Measurements from ENCODE around the gene RASGRF1. TPM values are rescaled to one million over a fixed set of nuclear protein-coding genes. Genes with fewer than 3 reads are reported as not detected.
A peak's percentile ranks its signal among the peaks of the same experiment; 100 is the strongest.
"Not testable (repeated sequence)": the region's sequence is repeated elsewhere in the genome, so short reads cannot be mapped to it uniquely, and the experiment has no call there.

RASGRF1 gene
- total RNA-seq, 2 donors from 2014 or later: 0.09 to 1.1 TPM

- Histone ChIP-seq H3K4me3 (no peak overlapping the region), H3K36me3 (no peaks in the 10 kb centered on the region), H3K27ac (peak overlapping the region; percentile 82 to 83), H3K9me3 (no peaks in the 10 kb centered on the region), H3K27me3 (replicated peaks; ENCODE audit: insufficient read depth) (no peaks in the 10 kb centered on the region), H3K4me1 (replicated peaks) (peaks cover 41% of the 10 kb centered on the region)
- WGBS: 26% methylated on average over 11 of the region's 11 CpGs
- TF ChIP-seq POLR2A (IDR thresholded peaks at IDR 0.05): peak; percentile 23
- TF ChIP-seq CTCF (IDR thresholded peaks at IDR 0.05): peak in 1 of 4 experiments; percentile 2
- peak; percentile 91 for TF ChIP-seq POLR2AphosphoS5 (IDR thresholded peaks at IDR 0.05)
- intact Hi-C loops (cut with DNase I): no loop called here
- DNase-seq (ENCODE audit: low spot score): peak; percentile 95
Observed at GRCh38 chr15:78930577-78931388, 159.8 kb downstream of the RASGRF1 start.

DNA sequence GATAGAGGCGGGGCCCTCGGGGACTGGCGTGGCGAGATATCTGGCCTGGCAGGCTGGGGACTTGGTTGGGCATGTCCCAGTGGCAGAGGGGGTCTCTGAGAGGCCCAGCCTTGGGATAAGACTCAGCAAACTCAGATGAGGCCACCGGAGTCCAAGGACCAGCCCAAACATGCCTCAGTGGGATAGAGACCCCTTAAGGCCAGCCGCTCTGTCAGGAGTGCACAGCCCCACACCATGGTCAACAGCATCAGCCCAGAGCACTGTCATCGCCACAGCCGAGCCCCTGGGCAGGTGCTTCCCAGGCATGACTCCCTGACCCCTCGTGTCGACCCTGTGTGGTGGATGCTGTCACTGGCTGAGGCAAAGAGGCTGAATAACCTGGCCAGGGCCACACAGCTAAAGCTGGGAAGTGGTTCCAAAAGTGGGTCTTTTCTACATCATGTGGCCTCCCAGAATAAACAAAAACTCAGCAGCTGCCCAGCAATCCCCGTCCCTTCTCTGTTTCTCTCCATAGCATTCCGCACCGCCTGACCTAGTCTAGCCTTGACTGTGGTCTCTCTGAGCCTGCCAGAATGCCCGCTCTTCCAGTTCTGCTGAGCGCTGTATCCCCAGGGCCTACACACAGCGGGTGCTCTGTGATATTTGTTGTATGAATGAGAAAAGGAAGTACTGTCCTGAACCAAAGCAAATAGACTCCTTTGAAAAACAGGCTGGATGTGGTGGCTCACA lies 160.9 kb downstream of the RASGRF1 start:
- intact Hi-C loops (cut with DNase I): no loop called here
- Histone ChIP-seq H3K27me3 (replicated peaks; ENCODE audit: insufficient read depth) (no peaks in the 10 kb centered on the region), H3K4me1 (replicated peaks) (peaks cover 40% of the 10 kb centered on the region), H3K9me3 (no peaks in the 10 kb centered on the region), H3K4me3 (no peak overlapping the region), H3K36me3 (no peaks in the 10 kb centered on the region), H3K27ac (peak overlapping the region; percentile 82 to 83)
- peak; percentile 47 for DNase-seq (ENCODE audit: low spot score)
- WGBS: 53% methylated on average over 15 of the region's 16 CpGs
- TF ChIP-seq POLR2AphosphoS5 (IDR thresholded peaks at IDR 0.05) (peak; percentile 56), POLR2A (IDR thresholded peaks at IDR 0.05) (no peak), CTCF (IDR thresholded peaks at IDR 0.05) (no peak)

GRCh38 chr15:78928616-78929093 lies 161.9 kb downstream of the RASGRF1 start:
- Histone ChIP-seq H3K27me3 (replicated peaks; ENCODE audit: insufficient read depth) (no peaks in the 10 kb centered on the region), H3K4me1 (replicated peaks) (peaks cover 30% of the 10 kb centered on the region), H3K36me3 (no peaks in the 10 kb centered on the region), H3K4me3 (no peak overlapping the region), H3K9me3 (no peaks in the 10 kb centered on the region), H3K27ac (peak overlapping the region in 1 of 2 donors; percentile 82)
- no peak for DNase-seq (ENCODE audit: low spot score)
- TF ChIP-seq POLR2A (IDR thresholded peaks at IDR 0.05): no peak
- 90% methylated on average over 14 of the region's 14 CpGs for WGBS
- intact Hi-C loops (cut with DNase I): no loop called here

DNA sequence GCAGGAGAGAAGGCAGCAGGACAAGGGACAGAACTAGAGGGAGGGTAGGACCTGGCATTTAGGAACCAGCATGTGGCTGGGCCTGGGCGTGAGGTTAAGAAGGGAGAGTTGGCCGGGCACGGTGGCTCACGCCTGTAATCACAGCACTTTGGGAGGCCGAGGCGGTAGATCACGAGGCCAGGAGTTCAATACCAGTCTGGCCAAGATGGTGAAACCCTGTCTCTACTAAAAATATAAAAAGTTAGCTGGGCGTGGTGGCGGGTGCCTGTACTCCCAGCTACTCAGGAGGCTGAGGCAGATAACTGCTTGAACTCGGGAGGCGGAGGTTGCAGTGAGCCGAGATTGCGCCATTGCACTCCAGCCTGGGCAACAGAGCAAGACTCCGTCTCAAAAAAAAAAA lies 162.4 kb downstream of the RASGRF1 start:
- H3K27ac ChIP-seq; H3K9me3 ChIP-seq; intact Hi-C loops (cut with DNase I); H3K4me3 ChIP-seq; DNase-seq (ENCODE audit: low spot score); H3K27me3 ChIP-seq (replicated peaks; ENCODE audit: insufficient read depth); H3K36me3 ChIP-seq: not testable (repeated sequence)
- WGBS: 93% methylated on average over 14 of the region's 14 CpGs
- H3K4me1 ChIP-seq (replicated peaks): peaks cover 25% of the 10 kb centered on the region

GRCh38 chr15:78927077-78927790 lies 163.3 kb downstream of the RASGRF1 start:
- DNase-seq (ENCODE audit: low spot score): no peak
- H3K9me3 ChIP-seq: no peaks in the 10 kb centered on the region
- 82% methylated on average over 17 of the region's 17 CpGs for WGBS
- TF ChIP-seq CTCF (IDR thresholded peaks at IDR 0.05): no peak
- no peak for TF ChIP-seq POLR2AphosphoS5 (IDR thresholded peaks at IDR 0.05)
- TF ChIP-seq POLR2A (IDR thresholded peaks at IDR 0.05): no peak
- peaks cover 18% of the 10 kb centered on the region for H3K4me1 ChIP-seq (replicated peaks)
- intact Hi-C loops (cut with DNase I): no loop called here
- no peaks in the 10 kb centered on the region for H3K27me3 ChIP-seq (replicated peaks; ENCODE audit: insufficient read depth)
- no peaks in the 10 kb centered on the region for H3K36me3 ChIP-seq
- H3K27ac ChIP-seq: no peak overlapping the region
- H3K4me3 ChIP-seq: no peak overlapping the region

All from prostate gland (tissue), 2 donors.